HG03460 (cell line): ENCODE results near the gene KIAA1671.

Experiments used
- ATAC-seq: cut with Tn5 transposase; IDR thresholded peaks from one replicate; pipeline ENCODE4 v1.9.1; 2021; ENCODE audit not compliant: unreplicated experiment

The KIAA1671 gene

GRCh38 chr22:25007444-25008106, 55.1 kb downstream of the KIAA1671 start:
- no peak for ATAC-seq

- ATAC-seq, result no peak
Observed at GRCh38 chr22:25008666-25009065, 56.1 kb downstream of the KIAA1671 start.

- no peak for ATAC-seq
Observed at GRCh38 chr22:25012741-25013143, 60.2 kb downstream of the KIAA1671 start.

- no peak for ATAC-seq
Observed at GRCh38 chr22:25013607-25014006, 61.1 kb downstream of the KIAA1671 start.

GRCh38 chr22:25014896-25015755, 62.6 kb downstream of the KIAA1671 start:
- ATAC-seq, result no peak

GRCh38 chr22:25016311-25016710, 63.8 kb downstream of the KIAA1671 start:
- ATAC-seq, result no peak

- ATAC-seq, result no peak
Observed at GRCh38 chr22:25018009-25018408, 65.5 kb downstream of the KIAA1671 start.

- ATAC-seq, result no peak
Observed at GRCh38 chr22:25019427-25020184, 67.1 kb downstream of the KIAA1671 start.

- no peak for ATAC-seq
Observed at GRCh38 chr22:25021409-25021808, 68.9 kb downstream of the KIAA1671 start.

- no peak for ATAC-seq
Observed at GRCh38 chr22:25021976-25022711, 69.6 kb downstream of the KIAA1671 start.

GRCh38 chr22:25023879-25024278, 71.4 kb downstream of the KIAA1671 start:
- ATAC-seq, result no peak

GRCh38 chr22:25024895-25025294, 72.4 kb downstream of the KIAA1671 start:
- no peak for ATAC-seq

GRCh38 chr22:25025491-25026400, 73.2 kb downstream of the KIAA1671 start:
- no peak for ATAC-seq

GRCh38 chr22:25027043-25027906, 74.8 kb downstream of the KIAA1671 start:
- ATAC-seq, result no peak

- no peak for ATAC-seq
Observed at GRCh38 chr22:25027959-25028840, 75.7 kb downstream of the KIAA1671 start.

GRCh38 chr22:25028841-25029141, 76.3 kb downstream of the KIAA1671 start:
- no peak for ATAC-seq

- no peak for ATAC-seq
Observed at GRCh38 chr22:25029181-25029580, 76.7 kb downstream of the KIAA1671 start.

- ATAC-seq, result no peak
Observed at GRCh38 chr22:25030636-25031035, 78.1 kb downstream of the KIAA1671 start.
